ENCODE measurements around the gene LYZL6. TPM values are rescaled to one million over a fixed set of nuclear protein-coding genes. Genes with fewer than 3 reads are reported as not detected.

LYZL6 gene
- total RNA-seq, 1 donor from 2014 or later: not detected

- no peak for DNase-seq (ENCODE audit: low spot score, unreplicated experiment)
- no peak for TF ChIP-seq CTCF (IDR thresholded peaks at IDR 0.05; ENCODE audit: unreplicated experiment)
- no peaks in the 10 kb centered on the region for H3K9me3 Mint-ChIP-seq (ENCODE audit: low read depth)
- H3K4me1 Mint-ChIP-seq (ENCODE audit: low read depth): peaks cover 41% of the 10 kb centered on the region
- no peaks in the 10 kb centered on the region for H3K27me3 Mint-ChIP-seq
- H3K27ac Mint-ChIP-seq: no peak overlapping the region
- H3K36me3 Mint-ChIP-seq (ENCODE audit: insufficient read depth): no peaks in the 10 kb centered on the region
- H3K4me3 Mint-ChIP-seq (ENCODE audit: low read depth): no peak overlapping the region
Measured at GRCh38 chr17:35968520-35969054, 25.1 kb upstream of the LYZL6 start.

GRCh38 chr17:35965272-35965671 lies 21.8 kb upstream of the LYZL6 start:
- no peaks in the 10 kb centered on the region for H3K9me3 Mint-ChIP-seq (ENCODE audit: low read depth)
- no peaks in the 10 kb centered on the region for H3K36me3 Mint-ChIP-seq (ENCODE audit: insufficient read depth)
- H3K4me3 Mint-ChIP-seq (ENCODE audit: low read depth): no peak overlapping the region
- peaks cover 14% of the 10 kb centered on the region for H3K4me1 Mint-ChIP-seq (ENCODE audit: low read depth)
- H3K27me3 Mint-ChIP-seq: no peaks in the 10 kb centered on the region
- H3K27ac Mint-ChIP-seq: no peak overlapping the region
- DNase-seq (ENCODE audit: low spot score, unreplicated experiment): no peak
- no peak for TF ChIP-seq CTCF (IDR thresholded peaks at IDR 0.05; ENCODE audit: unreplicated experiment)

- Mint-ChIP-seq H3K4me3 (ENCODE audit: low read depth) (no peak overlapping the region), H3K4me1 (ENCODE audit: low read depth) (peaks cover 5% of the 10 kb centered on the region), H3K36me3 (ENCODE audit: insufficient read depth) (no peaks in the 10 kb centered on the region), H3K9me3 (ENCODE audit: low read depth) (no peaks in the 10 kb centered on the region), H3K27me3 (no peaks in the 10 kb centered on the region), H3K27ac (no peak overlapping the region)
- no peak for TF ChIP-seq CTCF (IDR thresholded peaks at IDR 0.05; ENCODE audit: unreplicated experiment)
- no peak for DNase-seq (ENCODE audit: low spot score, unreplicated experiment)
Measured at GRCh38 chr17:35963663-35964062, 20.1 kb upstream of the LYZL6 start.

GRCh38 chr17:35953720-35954119 lies 10.2 kb upstream of the LYZL6 start:
- H3K4me3 Mint-ChIP-seq (ENCODE audit: low read depth): no peak overlapping the region
- H3K9me3 Mint-ChIP-seq (ENCODE audit: low read depth): no peaks in the 10 kb centered on the region
- no peak overlapping the region for H3K27ac Mint-ChIP-seq
- peaks cover 4% of the 10 kb centered on the region for H3K27me3 Mint-ChIP-seq
- DNase-seq (ENCODE audit: low spot score, unreplicated experiment): no peak
- TF ChIP-seq CTCF (IDR thresholded peaks at IDR 0.05; ENCODE audit: unreplicated experiment): no peak
- no peaks in the 10 kb centered on the region for H3K36me3 Mint-ChIP-seq (ENCODE audit: insufficient read depth)
- H3K4me1 Mint-ChIP-seq (ENCODE audit: low read depth): peaks cover 12% of the 10 kb centered on the region

- no peak overlapping the region for H3K27ac Mint-ChIP-seq
- H3K27me3 Mint-ChIP-seq: peaks cover 4% of the 10 kb centered on the region
- DNase-seq (ENCODE audit: low spot score, unreplicated experiment): no peak
- no peak overlapping the region for H3K4me3 Mint-ChIP-seq (ENCODE audit: low read depth)
- no peaks in the 10 kb centered on the region for H3K9me3 Mint-ChIP-seq (ENCODE audit: low read depth)
- no peaks in the 10 kb centered on the region for H3K36me3 Mint-ChIP-seq (ENCODE audit: insufficient read depth)
- peaks cover 13% of the 10 kb centered on the region for H3K4me1 Mint-ChIP-seq (ENCODE audit: low read depth)
- no peak for TF ChIP-seq CTCF (IDR thresholded peaks at IDR 0.05; ENCODE audit: unreplicated experiment)
Measured at GRCh38 chr17:35949401-35949800, 5.9 kb upstream of the LYZL6 start.

All from progenitor cell of endocrine pancreas (in vitro differentiated cells).